HEK293T (cell line): ENCODE results near the gene FAP.

ENCODE experiments used
- BHLHE40 ChIP-seq: fragments of 450-650 bp; IDR thresholded peaks from 2 replicates; pipeline ENCODE4 v1.6.1; 2016; ENCODE audit warnings: mild to moderate bottlenecking, moderate library complexity, borderline replicate concordance
- ELF4 ChIP-seq: fragments of 450-650 bp; IDR thresholded peaks from 2 replicates; pipeline ENCODE4 v1.6.1; 2017; ENCODE audit warnings: antibody characterized with exemption
- FOXA1 ChIP-seq: fragments of 450-650 bp; IDR thresholded peaks from 2 replicates; pipeline ENCODE4 v1.6.1; 2016; ENCODE audit warnings: mild to moderate bottlenecking
- FOXK2 ChIP-seq: fragments of 450-650 bp; IDR thresholded peaks from 2 replicates; pipeline ENCODE4 v1.6.1; 2016; ENCODE audit warnings: mild to moderate bottlenecking
- FOXM1 ChIP-seq: fragments of 450-650 bp; IDR thresholded peaks from 2 replicates; pipeline ENCODE4 v1.6.1; 2017; ENCODE audit warnings: mild to moderate bottlenecking, borderline replicate concordance
- HDGF ChIP-seq: fragments of 450-650 bp; IDR thresholded peaks from 2 replicates; pipeline ENCODE4 v1.6.1; 2017; ENCODE audit warnings: antibody characterized with exemption, borderline replicate concordance
- LEF1 ChIP-seq: fragments of 450-650 bp; IDR thresholded peaks from 2 replicates; pipeline ENCODE4 v1.6.1; 2017; ENCODE audit warnings: mild to moderate bottlenecking, borderline replicate concordance
- PKNOX1 ChIP-seq: fragments of 450-650 bp; IDR thresholded peaks from 2 replicates; pipeline ENCODE4 v1.6.1; 2016
- SP1 ChIP-seq: fragments of 450-650 bp; IDR thresholded peaks from 2 replicates; pipeline ENCODE4 v1.6.1; 2017
- TARDBP ChIP-seq: fragments of 450-650 bp; IDR thresholded peaks from 2 replicates; pipeline ENCODE4 v1.6.1; 2016

GRCh38 chr2:162256591-162256991, 13.3 kb upstream of the FAP start:
- TF ChIP-seq FOXM1: no peak
- TF ChIP-seq FOXA1: no peak
- TF ChIP-seq PKNOX1: no peak
- no peak for TF ChIP-seq BHLHE40
- TF ChIP-seq TARDBP: no peak
- no peak for TF ChIP-seq ELF4
- no peak for TF ChIP-seq LEF1
- no peak for TF ChIP-seq SP1
- TF ChIP-seq HDGF: no peak
- no peak for TF ChIP-seq FOXK2
